ENCODE data around the gene CGB8.

DNA sequence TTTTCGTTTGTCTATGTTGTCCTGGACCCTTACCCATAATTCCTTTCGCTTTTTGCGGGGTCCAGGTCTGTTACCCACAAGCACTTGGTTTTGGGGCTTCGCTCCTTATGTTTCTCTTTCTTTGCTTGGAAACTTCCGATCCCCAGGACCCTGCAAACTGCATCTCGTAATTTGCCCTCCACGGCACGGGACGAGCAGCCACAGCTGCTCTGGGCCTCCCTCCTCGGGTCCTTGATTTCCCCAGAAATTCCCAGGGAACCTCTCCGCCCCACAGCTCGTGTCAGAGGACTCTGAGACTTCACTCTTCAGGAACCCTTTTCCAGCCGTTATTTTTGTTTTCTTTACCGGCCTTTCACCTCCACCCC, 36.9 kb upstream of the CGB8 start:
- TF ChIP-seq POLR2AphosphoS5 (IDR thresholded peaks at IDR 0.05; ENCODE audit: low read length) (no peak), ESRRA (IDR thresholded peaks at IDR 0.05; ENCODE audit: low read length) (no peak), CHD2 (IDR thresholded peaks at IDR 0.05; ENCODE audit: borderline replicate concordance, low read depth, low read length) (no peak), LARP7 (IDR thresholded peaks at IDR 0.05) (no peak), CTCF (IDR thresholded peaks at IDR 0.05 in 2 of 3, conservative IDR thresholded peaks at IDR 0.05 in 1 of 3; ENCODE audit: control insufficient read depth in 2 of 3, extremely low read depth in 1 of 3, insufficient read depth in 1 of 3, low read depth in 3 of 3, low read length in 3 of 3) (no peak), YY1 (IDR thresholded peaks at IDR 0.05; ENCODE audit: low read depth, low read length) (no peak), BCLAF1 (IDR thresholded peaks at IDR 0.05) (no peak), HCFC1 (IDR thresholded peaks at IDR 0.05; ENCODE audit: low read length) (no peak), ELK1 (IDR thresholded peaks at IDR 0.05; ENCODE audit: low read depth, low read length) (no peak), TCF7 (IDR thresholded peaks at IDR 0.05; ENCODE audit: borderline replicate concordance) (no peak), YBX1 (IDR thresholded peaks at IDR 0.05) (no peak)

Data from GM12878 (cell line).